GM18505 (cell line): Measurements from ENCODE around the gene CRIM1.

Experiments
- ATAC-seq: cut with Tn5 transposase; IDR thresholded peaks from one replicate; pipeline ENCODE4 v1.9.1; 2021; ENCODE audit not compliant: unreplicated experiment
- POLR2A ChIP-seq: IDR thresholded peaks from 4 replicates; pipeline ENCODE4 v1.6.1; 2011; ENCODE audit warnings: borderline replicate concordance; ENCODE audit not compliant: insufficient read depth, insufficient read length; ENCODE audit errors: extremely low read depth

Gene CRIM1

DNA sequence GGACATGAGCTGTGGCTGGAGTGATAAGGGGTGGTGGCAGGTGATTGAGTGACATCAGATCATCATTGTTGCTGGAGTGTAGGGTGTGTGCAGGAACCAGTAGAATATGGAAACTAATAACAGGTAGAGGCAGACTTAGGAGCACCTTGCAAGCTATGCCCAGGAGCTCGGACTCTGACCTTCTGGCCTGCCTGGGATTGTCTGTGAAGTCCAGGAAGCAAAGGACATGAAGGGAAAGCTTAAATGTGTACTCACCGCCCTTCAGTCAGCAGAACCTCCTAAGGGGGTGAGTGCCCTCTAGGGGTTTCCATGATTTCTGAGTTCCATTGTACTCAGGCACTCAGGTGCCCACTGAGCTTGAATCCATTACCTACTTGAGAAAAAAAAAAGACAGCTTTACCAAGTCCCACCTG lies 104.2 kb downstream of the CRIM1 start:
- no peak for TF ChIP-seq POLR2A
- ATAC-seq, result no peak

DNA sequence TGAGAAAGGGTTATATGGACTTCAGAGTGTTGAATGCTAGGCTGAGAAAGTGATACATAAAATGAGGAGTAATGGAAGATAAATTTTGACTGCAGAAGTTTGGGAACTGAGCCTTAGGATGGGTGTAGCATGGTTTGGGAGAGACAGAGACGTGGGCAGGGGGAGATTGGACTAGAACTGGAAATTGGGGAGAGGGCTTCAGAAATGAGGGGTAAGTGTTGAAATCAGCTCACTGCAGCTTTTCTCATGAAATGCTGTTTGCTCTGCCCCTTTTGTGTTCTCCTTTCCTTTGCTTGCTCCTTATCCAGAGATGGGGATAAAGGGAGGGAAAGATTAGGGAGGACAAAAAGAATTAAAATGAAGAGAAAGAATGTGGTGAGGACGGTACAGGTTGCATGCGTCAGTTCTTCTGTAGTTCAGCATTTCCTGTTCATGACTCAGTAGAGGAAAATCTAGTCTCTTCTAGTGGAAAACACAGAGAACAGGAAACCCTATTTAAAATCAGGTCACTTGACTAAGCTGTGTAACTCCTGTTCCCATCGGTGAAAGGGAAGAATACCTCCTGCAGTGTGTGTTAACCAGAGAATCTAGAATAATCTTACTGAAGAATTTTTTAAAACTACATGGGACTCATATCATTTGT lies 105.6 kb downstream of the CRIM1 start:
- ATAC-seq, result no peak

GRCh38 chr2:36462311-36462935 lies 106.8 kb downstream of the CRIM1 start:
- no peak for ATAC-seq

More for the DNA sequence above, 105.6 kb downstream of the CRIM1 start:
- no peak for TF ChIP-seq POLR2A

DNA sequence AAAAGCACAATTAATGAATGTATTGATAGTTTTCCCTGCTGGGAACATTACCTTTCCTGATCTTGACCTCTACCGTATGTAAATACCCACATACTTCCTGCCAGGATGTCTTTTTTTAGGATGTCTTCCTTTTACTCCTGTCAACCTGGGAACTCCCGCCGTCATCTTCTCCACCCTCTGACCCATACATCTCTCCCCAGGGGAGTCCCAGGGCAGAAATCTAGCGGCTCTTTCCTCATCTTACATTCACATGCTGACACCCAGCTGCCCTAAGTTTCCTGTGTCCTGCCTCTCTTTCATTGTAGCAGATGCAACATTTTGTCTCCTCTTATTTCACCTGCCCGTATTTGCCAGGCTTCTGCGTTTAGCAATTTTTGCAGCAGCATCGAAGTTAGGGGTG lies 107.8 kb downstream of the CRIM1 start:
- TF ChIP-seq POLR2A, result no peak
- ATAC-seq, result no peak

More at GRCh38 chr2:36462311-36462935, 106.8 kb downstream of the CRIM1 start:
- no peak for TF ChIP-seq POLR2A

DNA sequence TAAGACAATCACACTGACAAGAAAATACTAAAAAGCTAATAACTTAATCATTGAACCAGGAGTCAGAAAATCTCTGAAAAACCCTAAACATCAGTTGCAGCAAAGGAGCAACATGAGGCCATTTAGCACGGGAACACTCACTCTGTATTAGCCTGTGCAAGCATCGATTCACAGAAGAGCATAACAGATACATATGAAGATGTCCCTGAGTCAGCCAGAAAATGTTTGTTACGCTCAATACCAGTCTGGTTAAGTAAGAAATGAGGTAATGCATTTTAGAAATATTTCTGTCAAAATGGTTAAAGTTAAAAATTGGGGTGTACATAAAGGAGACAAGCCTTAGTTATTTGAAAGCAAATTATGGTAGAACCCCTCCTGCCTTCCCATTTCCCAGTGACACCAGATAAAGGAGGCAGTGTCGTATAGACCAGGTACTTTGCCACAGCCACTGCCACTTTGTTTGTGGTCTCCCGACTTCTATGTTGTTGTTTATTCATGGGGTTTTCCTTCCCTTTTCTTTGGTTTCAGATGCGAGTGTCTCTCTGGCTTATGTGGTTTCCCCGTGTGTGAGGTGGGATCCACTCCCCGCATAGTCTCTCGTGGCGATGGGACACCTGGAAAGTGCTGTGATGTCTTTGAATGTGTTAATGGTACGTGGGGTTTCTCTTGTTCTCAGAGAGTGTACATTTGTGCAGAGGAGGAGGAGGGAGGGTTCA lies 108.6 kb downstream of the CRIM1 start:
- TF ChIP-seq POLR2A, result no peak
- ATAC-seq, result no peak

- TF ChIP-seq POLR2A, result no peak
- ATAC-seq, result no peak
These were observed 110.6 kb downstream of the CRIM1 start for GRCh38 chr2:36466135-36466534.

- no peak for ATAC-seq
- no peak for TF ChIP-seq POLR2A
These were observed 113.0 kb downstream of the CRIM1 start for GRCh38 chr2:36468463-36469105.

GRCh38 chr2:36469106-36469477 lies 113.5 kb downstream of the CRIM1 start:
- ATAC-seq, result no peak
- no peak for TF ChIP-seq POLR2A

DNA sequence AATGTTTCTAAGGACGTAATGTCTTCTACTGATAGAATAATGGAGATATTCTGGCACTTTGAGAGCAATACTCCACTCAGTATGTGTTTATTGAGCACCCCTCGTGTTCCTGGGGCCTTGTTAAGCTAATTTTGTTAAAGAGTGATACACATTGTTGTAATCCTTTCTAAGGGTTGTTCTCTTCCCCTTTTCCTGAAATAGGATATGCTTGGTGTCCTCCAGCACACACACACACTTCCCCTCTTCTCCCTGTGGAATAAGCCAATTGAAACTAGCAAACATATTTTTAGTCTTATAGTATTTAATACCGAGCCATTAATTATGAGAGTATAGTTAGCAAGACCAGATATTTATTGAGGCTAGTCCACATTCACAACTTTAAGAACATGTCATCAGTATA lies 114.1 kb downstream of the CRIM1 start:
- ATAC-seq, result no peak
- TF ChIP-seq POLR2A, result no peak

DNA sequence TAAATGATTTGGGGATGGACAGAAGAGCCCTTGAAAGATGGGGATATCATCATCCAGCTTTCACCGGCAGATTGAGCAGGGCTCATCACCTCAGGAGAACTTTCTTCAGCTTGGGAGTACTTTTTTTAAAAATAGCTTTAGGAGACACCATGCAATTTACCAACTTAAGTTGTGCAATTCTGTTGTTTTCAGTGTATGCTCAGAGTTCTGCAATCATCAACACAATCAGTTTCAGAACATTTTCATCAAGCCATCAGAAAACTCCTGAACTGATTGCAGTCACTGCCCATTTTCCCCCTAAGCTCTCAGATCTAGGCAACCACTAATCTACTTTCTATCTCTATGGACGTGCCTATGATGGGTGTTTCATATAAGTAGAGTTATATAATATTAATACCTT lies 117.7 kb downstream of the CRIM1 start:
- no peak for TF ChIP-seq POLR2A
- no peak for ATAC-seq

DNA sequence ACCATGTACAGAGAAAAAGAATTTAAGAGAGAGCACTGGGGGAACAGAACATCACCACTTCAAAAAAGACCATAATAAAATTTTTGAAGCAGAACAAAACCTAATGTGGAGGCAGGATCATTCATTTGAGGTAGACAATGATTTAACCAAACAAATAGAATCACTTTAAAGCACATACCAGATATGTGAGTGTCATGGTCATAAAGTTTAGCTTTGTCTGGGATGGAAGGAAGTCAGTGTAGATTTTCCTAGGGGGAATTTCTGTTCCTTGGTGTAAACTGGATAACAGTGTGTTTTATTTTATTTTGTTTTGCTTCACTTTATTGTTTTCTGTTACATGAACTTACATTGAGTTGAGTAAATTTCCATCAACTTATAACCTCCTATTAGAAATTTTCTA lies 120.8 kb downstream of the CRIM1 start:
- no peak for ATAC-seq
- TF ChIP-seq POLR2A, result no peak

GRCh38 chr2:36477315-36477714 lies 121.7 kb downstream of the CRIM1 start:
- ATAC-seq, result no peak
- no peak for TF ChIP-seq POLR2A

DNA sequence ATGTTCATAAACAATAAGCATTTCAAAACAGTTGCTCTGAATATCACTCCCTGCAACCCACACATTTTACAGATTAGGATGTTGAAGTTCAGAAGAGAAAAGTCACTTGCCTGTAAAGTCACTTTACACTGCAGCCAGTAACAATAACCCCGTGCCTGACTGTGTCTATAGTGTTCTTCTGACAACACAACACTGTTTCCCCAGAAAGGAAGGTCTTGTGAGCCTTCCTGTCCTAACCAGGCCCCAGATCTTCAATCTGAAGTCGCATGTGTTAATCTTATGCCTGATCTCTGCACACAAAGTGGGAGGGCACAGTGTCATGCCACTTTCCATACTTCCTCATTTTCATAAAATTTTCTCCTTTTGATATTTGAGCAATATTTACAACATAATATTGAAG lies 122.2 kb downstream of the CRIM1 start:
- no peak for TF ChIP-seq POLR2A
- no peak for ATAC-seq
